ENCODE results near the gene PLIN3. TPM values are rescaled to one million over a fixed set of nuclear protein-coding genes. Genes with fewer than 3 reads are reported as not detected.
"Not testable (repeated sequence)": the region's sequence is repeated elsewhere in the genome, so short reads cannot be mapped to it uniquely, and the experiment has no call there.

PLIN3 gene
- total RNA-seq, 1 donor from 2014 or later = 29.0 TPM

DNA sequence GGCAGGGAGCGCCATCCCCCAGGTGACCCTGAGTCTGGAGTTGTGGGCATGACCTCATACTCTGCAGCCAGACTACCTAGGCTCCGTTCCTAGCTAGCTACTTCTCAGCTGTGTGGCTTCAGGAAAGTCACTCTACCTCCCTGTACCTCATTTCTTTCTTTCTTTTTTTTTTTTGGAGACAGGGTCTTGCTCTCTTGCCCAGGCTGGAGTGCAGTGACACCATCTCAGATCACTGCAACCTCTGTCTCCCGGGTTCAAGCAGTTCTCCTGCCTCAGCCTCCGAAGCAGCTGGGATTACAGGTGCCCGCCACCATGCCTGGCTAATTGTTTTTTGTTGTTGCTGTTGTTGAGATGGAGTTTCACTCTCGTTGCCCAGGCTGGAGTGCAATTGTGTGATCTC lies 15.0 kb downstream of the PLIN3 start:
- ChIA-PET POLR2A (interaction anchor here (0.6 to 3.1 kb wide), 2 partner anchors 9 to 42 kb away, joined by 3 to 30 read pairs; no protein-coding TSS in a partner anchor), CTCF (interaction anchor here (1.0 to 10.7 kb wide), 3 partner anchors 28 to 120 kb away, joined by 3 to 292 read pairs (median 6); no protein-coding TSS in a partner anchor)
- intact Hi-C loops (cut with micrococcal nuclease) = loop anchor here (5.0 kb wide), 1 partner anchor 120 kb away; no protein-coding TSS in a partner anchor
- no peak for ATAC-seq (ENCODE audit: low read depth)
- Mint-ChIP-seq H3K27me3 (no peaks in the 10 kb centered on the region), H3K9me3 (no peaks in the 10 kb centered on the region), H3K27ac (no peak overlapping the region), H3K4me1 (peaks cover 17% of the 10 kb centered on the region), H3K36me3 (ENCODE audit: low read depth) (peaks cover 33% of the 10 kb centered on the region), H3K4me3 (no peak overlapping the region)
- TF ChIP-seq, protein P1, sequence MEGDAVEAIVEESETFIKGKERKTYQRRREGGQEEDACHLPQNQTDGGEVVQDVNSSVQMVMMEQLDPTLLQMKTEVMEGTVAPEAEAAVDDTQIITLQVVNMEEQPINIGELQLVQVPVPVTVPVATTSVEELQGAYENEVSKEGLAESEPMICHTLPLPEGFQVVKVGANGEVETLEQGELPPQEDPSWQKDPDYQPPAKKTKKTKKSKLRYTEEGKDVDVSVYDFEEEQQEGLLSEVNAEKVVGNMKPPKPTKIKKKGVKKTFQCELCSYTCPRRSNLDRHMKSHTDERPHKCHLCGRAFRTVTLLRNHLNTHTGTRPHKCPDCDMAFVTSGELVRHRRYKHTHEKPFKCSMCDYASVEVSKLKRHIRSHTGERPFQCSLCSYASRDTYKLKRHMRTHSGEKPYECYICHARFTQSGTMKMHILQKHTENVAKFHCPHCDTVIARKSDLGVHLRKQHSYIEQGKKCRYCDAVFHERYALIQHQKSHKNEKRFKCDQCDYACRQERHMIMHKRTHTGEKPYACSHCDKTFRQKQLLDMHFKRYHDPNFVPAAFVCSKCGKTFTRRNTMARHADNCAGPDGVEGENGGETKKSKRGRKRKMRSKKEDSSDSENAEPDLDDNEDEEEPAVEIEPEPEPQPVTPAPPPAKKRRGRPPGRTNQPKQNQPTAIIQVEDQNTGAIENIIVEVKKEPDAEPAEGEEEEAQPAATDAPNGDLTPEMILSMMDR (IDR thresholded peaks at IDR 0.05) = no peak
- no peak for DNase-seq

DNA sequence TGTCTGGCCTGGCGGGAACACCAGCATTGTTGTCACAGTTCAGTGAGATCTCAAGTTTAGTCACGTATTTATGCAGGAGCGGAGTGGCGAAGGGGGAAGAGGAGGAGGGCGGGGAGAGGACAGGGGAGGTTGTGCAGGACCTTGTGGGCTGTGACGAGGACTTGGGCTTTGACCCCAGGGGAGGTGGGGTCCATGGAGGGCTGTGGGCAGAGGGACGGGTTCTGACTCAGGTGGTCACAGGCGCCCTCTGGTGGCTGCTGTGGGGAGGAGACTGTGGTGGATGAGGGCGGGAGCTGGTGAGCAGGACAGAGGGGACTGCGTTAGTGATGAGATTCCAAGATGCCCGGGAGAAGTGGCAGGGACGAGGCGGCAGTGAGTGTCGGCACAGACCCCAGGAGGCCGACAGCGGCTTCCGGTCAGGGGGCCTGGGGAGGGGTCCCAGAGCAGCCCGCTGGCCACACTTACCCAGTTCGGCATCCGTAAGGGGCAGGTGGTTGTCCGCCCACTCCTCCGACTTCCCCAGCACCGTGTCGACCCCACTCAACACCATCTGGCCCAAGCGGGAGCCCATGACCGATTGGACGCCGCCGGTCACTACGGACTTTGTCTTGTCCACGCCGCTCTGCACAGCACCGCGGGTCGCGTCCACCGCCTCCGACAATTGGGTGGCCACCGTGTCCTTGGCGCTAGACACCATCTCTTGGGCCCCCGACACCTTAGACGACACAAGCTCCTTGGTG lies 15.7 kb downstream of the PLIN3 start:
- CTCF ChIA-PET = interaction anchor here (0.6 to 10.7 kb wide), 12 partner anchors 11 to 180 kb away, joined by 3 to 292 read pairs (median 5); no protein-coding TSS in a partner anchor
- ATAC-seq (ENCODE audit: low read depth) (peak; percentile 94), DNase-seq (peak; percentile 77)
- Mint-ChIP-seq H3K27me3 (no peaks in the 10 kb centered on the region), H3K4me3 (no peak overlapping the region), H3K4me1 (peaks cover 17% of the 10 kb centered on the region), H3K9me3 (no peaks in the 10 kb centered on the region), H3K27ac (no peak overlapping the region), H3K36me3 (ENCODE audit: low read depth) (peaks cover 32% of the 10 kb centered on the region)
- intact Hi-C loops (cut with micrococcal nuclease) = loop anchor here (1.0 to 5.0 kb wide), 3 partner anchors 22 to 119 kb away; no protein-coding TSS in a partner anchor
- TF ChIP-seq, protein P1 (IDR thresholded peaks at IDR 0.05) = peak; percentile 63
- POLR2A ChIA-PET = interaction anchor here (0.6 to 3.1 kb wide), 3 partner anchors 10 to 41 kb away, joined by 3 to 30 read pairs (median 5); no protein-coding TSS in a partner anchor

DNA sequence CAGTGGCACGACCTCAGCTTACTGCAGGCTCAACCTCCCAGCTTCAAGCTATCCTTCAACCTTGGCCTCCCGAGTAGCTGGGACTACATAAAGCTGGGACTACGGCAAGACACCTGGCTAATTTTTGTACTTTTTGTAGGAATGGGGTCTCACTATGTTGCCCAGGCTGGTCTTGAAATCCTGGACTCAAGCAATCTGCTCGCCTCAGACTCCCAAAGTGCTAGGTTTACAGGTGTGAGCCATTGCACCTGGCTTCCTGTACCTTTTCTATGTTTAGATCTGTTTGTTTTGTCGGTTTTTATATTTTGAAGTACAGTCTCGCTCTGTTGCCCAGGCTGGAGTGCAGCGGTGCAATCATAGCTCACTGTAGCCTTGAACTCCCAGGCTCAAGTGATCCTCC lies 18.4 kb downstream of the PLIN3 start:
- TF ChIP-seq, protein P1 (IDR thresholded peaks at IDR 0.05) = no peak
- H3K27ac Mint-ChIP-seq = no peak overlapping the region
- no peaks in the 10 kb centered on the region for H3K27me3 Mint-ChIP-seq
- intact Hi-C loops (cut with micrococcal nuclease) = no loop called here
- CTCF ChIA-PET = interaction anchor here (10.7 kb wide), 1 partner anchor 39 kb away, joined by 292 read pairs; no protein-coding TSS in a partner anchor
- POLR2A ChIA-PET = interaction anchor here (0.6 to 2.2 kb wide), 2 partner anchors 18 to 47 kb away, joined by 4 to 5 read pairs; no protein-coding TSS in a partner anchor
- H3K4me3 Mint-ChIP-seq = no peak overlapping the region
- no peak for DNase-seq
- no peaks in the 10 kb centered on the region for H3K9me3 Mint-ChIP-seq
- H3K4me1 Mint-ChIP-seq = peaks cover 17% of the 10 kb centered on the region
- H3K36me3 Mint-ChIP-seq (ENCODE audit: low read depth) = peaks cover 30% of the 10 kb centered on the region
- ATAC-seq (ENCODE audit: low read depth) = no peak

DNA sequence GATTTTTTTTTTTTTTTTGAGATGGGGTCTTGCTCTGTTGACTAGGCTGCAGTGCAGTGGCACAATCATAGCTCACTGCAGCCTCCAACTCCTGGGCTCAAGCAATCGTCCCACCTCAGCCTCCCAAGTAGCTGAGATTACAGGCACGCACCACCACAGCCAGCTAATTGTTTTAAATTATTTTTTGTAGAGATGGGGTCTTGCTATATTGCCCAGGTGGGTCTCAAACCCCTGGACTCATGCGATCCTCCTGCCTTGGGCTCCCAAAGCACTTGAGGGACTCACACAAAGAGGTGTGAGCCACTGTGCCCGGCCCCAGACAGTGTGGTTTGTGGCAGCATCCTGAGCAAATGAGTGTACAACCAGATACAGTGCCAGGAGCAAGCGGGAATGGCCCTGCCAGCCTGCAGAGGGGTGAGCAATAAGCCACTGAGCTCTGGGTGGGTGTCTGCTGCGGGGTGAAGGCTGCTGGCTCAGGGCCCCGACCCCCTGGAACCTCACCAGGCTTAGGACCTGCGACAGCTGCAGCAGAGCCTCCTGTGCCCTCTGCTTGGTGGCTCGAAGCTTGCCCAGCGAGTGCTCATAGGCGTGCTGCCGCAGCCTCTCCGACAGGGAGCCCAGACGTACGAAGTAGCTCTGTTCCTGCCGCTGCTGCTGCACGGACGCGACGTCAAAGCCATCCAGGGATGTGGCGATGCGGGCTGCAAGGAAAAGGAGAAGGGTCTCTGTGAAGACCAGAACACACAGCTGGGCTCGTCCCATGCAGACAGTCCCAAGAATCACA lies 20.1 kb downstream of the PLIN3 start:
- peaks cover 41% of the 10 kb centered on the region for H3K36me3 Mint-ChIP-seq (ENCODE audit: low read depth)
- intact Hi-C loops (cut with micrococcal nuclease) = no loop called here
- H3K27ac Mint-ChIP-seq = no peak overlapping the region
- DNase-seq (no peak), ATAC-seq (ENCODE audit: low read depth) (no peak)
- H3K9me3 Mint-ChIP-seq = no peaks in the 10 kb centered on the region
- ChIA-PET POLR2A (no interaction called here), CTCF (interaction anchor here (10.7 kb wide), 1 partner anchor 37 kb away, joined by 292 read pairs; no protein-coding TSS in a partner anchor)
- peaks cover 17% of the 10 kb centered on the region for H3K4me1 Mint-ChIP-seq
- TF ChIP-seq, protein P1 (IDR thresholded peaks at IDR 0.05) = no peak
- H3K27me3 Mint-ChIP-seq = no peaks in the 10 kb centered on the region
- H3K4me3 Mint-ChIP-seq = no peak overlapping the region

DNA sequence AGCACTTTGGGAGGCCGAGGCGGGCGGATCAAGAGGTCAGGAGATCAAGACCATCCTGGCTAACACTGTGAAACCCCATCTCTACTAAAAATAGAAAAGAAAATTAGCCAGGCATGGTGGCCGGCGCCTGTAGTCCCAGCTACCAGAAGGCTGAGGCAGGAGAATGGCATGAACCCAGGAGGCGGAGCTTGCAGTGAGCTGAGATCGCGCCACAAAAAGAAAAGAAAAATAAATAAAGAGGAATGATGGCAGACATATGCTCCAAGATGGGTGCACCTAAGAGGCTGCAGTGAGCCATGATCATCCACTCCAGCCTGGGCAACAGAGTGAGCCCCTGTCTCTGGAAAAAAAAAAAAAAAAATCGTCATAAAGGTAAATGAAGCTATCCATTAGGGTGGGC lies 21.5 kb downstream of the PLIN3 start:
- ChIA-PET CTCF (interaction anchor here (1.5 kb wide), 1 partner anchor 37 kb away, joined by 6 read pairs; no protein-coding TSS in a partner anchor), POLR2A (interaction anchor here (0.7 kb wide), 1 partner anchor 16 kb away, joined by 4 read pairs; no protein-coding TSS in a partner anchor)
- Mint-ChIP-seq H3K36me3 (ENCODE audit: low read depth) (peaks cover 42% of the 10 kb centered on the region), H3K4me1 (peaks cover 17% of the 10 kb centered on the region)
- H3K4me3 Mint-ChIP-seq; H3K27me3 Mint-ChIP-seq; DNase-seq; H3K27ac Mint-ChIP-seq; H3K9me3 Mint-ChIP-seq; intact Hi-C loops (cut with micrococcal nuclease); ATAC-seq (ENCODE audit: low read depth): not testable (repeated sequence)
